Neural crest cell (in vitro differentiated cells): ENCODE measurements around the gene SULT6B1. TPM values are rescaled to one million over a fixed set of nuclear protein-coding genes. Genes with fewer than 3 reads are reported as not detected.

ENCODE experiments used
- DNase-seq: peaks from one replicate; pipeline ENCODE4 v3.0.0; 2021; ENCODE audit warnings: low read depth, mixed read lengths, low spot score
- H3K27ac Mint-ChIP-seq: one replicate; pipeline ENCODE4 v1.8.0; 2021; ENCODE audit warnings: mild to moderate bottlenecking, mixed read lengths; ENCODE audit not compliant: unreplicated experiment
- H3K27me3 Mint-ChIP-seq: 2 replicates; pipeline ENCODE4 v1.8.0; 2021; ENCODE audit warnings: low read depth, mild to moderate bottlenecking, mixed read lengths
- H3K36me3 Mint-ChIP-seq: 2 replicates; pipeline ENCODE4 v1.8.0; 2021; ENCODE audit warnings: low read depth, mild to moderate bottlenecking, mixed read lengths
- H3K4me1 Mint-ChIP-seq: 2 replicates; pipeline ENCODE4 v1.8.0; 2021; ENCODE audit warnings: mixed read lengths
- H3K4me3 Mint-ChIP-seq: one replicate; pipeline ENCODE4 v1.8.0; 2021; ENCODE audit warnings: mild to moderate bottlenecking, mixed read lengths
- H3K9me3 Mint-ChIP-seq: 2 replicates; pipeline ENCODE4 v1.8.0; 2021; ENCODE audit warnings: mixed read lengths
- total RNA-seq: library from RNA; stranded (reverse); gene quantifications from 2 replicates; pipeline ENCODE4 v1.2.1, GENCODE V29; 2021
- TF ChIP-seq, protein P1 (sequence below): fragments of 200-600 bp; sonication (generic); conservative IDR thresholded peaks from 2 replicates; pipeline ENCODE4 v1.5.0; 2021; ENCODE audit warnings: antibody characterized with exemption, mild to moderate bottlenecking

SULT6B1 gene
- total RNA-seq, 1 donor from 2014 or later: not detected

DNA sequence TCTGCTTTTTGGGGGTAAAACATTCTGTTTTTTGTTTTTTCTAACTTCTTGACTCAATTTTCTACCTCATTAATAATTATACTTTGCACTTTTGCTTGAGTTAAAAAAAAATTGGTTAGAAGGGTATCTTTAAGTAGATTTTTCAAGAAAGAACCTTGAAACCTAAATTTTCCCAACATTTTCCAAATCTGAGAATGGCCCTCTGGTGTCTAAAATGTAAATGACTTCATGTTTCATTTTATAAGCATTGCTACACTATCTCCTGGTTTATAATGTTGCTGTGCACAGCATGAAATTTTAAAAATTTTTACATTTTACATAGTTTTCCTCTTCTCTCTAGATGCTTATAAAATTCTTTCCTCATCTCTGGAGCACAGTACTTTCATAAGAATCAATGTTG is 45.9 kb downstream of the SULT6B1 start:
- Mint-ChIP-seq H3K4me1 (no peaks in the 10 kb centered on the region), H3K27me3 (no peaks in the 10 kb centered on the region), H3K9me3 (no peaks in the 10 kb centered on the region), H3K4me3 (no peak overlapping the region), H3K36me3 (peaks cover 6% of the 10 kb centered on the region), H3K27ac (no peak overlapping the region)
- no peak for DNase-seq
- TF ChIP-seq, protein P1, sequence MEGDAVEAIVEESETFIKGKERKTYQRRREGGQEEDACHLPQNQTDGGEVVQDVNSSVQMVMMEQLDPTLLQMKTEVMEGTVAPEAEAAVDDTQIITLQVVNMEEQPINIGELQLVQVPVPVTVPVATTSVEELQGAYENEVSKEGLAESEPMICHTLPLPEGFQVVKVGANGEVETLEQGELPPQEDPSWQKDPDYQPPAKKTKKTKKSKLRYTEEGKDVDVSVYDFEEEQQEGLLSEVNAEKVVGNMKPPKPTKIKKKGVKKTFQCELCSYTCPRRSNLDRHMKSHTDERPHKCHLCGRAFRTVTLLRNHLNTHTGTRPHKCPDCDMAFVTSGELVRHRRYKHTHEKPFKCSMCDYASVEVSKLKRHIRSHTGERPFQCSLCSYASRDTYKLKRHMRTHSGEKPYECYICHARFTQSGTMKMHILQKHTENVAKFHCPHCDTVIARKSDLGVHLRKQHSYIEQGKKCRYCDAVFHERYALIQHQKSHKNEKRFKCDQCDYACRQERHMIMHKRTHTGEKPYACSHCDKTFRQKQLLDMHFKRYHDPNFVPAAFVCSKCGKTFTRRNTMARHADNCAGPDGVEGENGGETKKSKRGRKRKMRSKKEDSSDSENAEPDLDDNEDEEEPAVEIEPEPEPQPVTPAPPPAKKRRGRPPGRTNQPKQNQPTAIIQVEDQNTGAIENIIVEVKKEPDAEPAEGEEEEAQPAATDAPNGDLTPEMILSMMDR: peak; percentile 35

DNA sequence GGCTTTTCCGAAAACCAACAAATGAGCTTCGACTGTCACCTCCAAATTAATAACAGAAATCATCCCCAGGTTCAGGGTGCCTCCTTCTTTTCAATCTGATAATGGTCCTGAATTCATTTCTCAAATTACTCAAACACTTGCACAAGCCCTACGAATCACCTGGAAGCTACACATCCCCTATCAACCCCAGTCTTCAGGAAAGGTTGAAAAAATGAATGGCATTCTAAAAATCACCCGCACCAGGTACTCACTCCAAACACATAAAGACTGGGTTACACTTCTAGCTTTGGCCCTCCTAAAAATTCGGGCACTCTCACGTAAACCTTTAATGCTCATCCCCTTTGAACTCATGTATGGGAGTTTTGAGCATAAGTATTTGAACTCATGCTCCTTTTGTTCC is 55.6 kb downstream of the SULT6B1 start:
- peaks cover 38% of the 10 kb centered on the region for H3K36me3 Mint-ChIP-seq
- H3K4me1 Mint-ChIP-seq: no peaks in the 10 kb centered on the region
- peaks cover 3% of the 10 kb centered on the region for H3K9me3 Mint-ChIP-seq
- H3K27me3 Mint-ChIP-seq: no peaks in the 10 kb centered on the region
- no peak overlapping the region for H3K4me3 Mint-ChIP-seq
- DNase-seq: no peak
- TF ChIP-seq, protein P1: no peak
- H3K27ac Mint-ChIP-seq: no peak overlapping the region

DNA sequence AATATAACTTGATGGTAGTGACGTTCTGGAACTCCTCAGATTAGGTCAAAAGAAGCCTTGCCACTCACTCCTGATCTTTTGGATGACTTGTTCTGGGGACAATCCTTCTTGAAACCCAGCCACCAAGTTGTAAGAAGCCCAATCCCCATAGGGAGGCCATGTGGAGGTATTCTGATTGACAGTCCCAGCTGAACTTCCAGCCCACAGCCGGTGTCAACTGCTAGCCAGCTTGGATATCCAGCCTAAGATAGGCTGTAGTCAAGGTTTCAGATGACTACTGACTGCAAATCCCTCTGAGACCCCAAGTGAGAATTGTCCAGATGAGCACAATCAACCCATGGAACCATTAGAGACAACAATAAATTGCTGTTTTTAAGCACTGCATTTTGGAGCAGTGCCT is 63.1 kb downstream of the SULT6B1 start:
- H3K9me3 Mint-ChIP-seq: peaks cover 3% of the 10 kb centered on the region
- TF ChIP-seq, protein P1: no peak
- H3K36me3 Mint-ChIP-seq: peaks cover 36% of the 10 kb centered on the region
- no peak for DNase-seq
- no peak overlapping the region for H3K4me3 Mint-ChIP-seq
- no peaks in the 10 kb centered on the region for H3K4me1 Mint-ChIP-seq
- no peak overlapping the region for H3K27ac Mint-ChIP-seq
- no peaks in the 10 kb centered on the region for H3K27me3 Mint-ChIP-seq

DNA sequence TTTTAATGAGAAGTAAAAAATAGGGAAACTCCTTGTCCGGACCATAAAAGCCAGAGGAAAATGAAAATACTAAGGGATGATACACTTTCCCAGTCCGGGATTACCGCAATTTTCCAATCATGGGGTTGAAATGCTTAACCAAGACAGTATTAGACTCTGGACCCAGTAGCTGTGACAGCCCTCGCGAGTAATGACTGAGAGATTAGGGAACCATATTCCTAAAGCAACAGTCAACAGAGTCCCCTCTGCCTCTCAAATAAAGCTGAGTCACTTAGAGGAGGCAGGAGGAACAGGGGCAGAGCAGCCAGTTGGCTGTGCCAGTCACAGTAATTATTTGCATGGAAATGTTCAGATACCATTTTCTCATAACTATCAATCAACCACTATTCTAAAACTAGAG is 69.3 kb downstream of the SULT6B1 start:
- Mint-ChIP-seq H3K9me3 (no peaks in the 10 kb centered on the region), H3K4me1 (no peaks in the 10 kb centered on the region), H3K36me3 (peaks cover 3% of the 10 kb centered on the region), H3K4me3 (no peak overlapping the region), H3K27me3 (no peaks in the 10 kb centered on the region), H3K27ac (peak overlapping the region; percentile 45)
- TF ChIP-seq, protein P1: no peak
- no peak for DNase-seq

Other genes with a start within 250 kb of the SULT6B1 start
- gene STRN, start 222.1 kb downstream of the SULT6B1 start, total RNA-seq: 26.4 and 27.2 TPM in 2 replicates
- gene HEATR5B, start 104.3 kb downstream of the SULT6B1 start, total RNA-seq: 17.7 and 19.0 TPM in 2 replicates
- 11.2 and 11.4 TPM in 2 replicates for gene GPATCH11, start 104.2 kb downstream of the SULT6B1 start, total RNA-seq
- 34.1 and 37.3 TPM in 2 replicates for gene EIF2AK2, start 31.7 kb downstream of the SULT6B1 start, total RNA-seq
- not detected in 2 replicates for gene CEBPZOS, start 7.8 kb upstream of the SULT6B1 start, total RNA-seq
- gene CEBPZ, start 42.9 kb upstream of the SULT6B1 start, total RNA-seq: 55.0 and 60.4 TPM in 2 replicates
- gene NDUFAF7, start 43.0 kb upstream of the SULT6B1 start, total RNA-seq: 21.9 and 25.1 TPM in 2 replicates
- gene PRKD3, start 136.2 kb upstream of the SULT6B1 start, total RNA-seq: 62.6 and 68.3 TPM in 2 replicates
- gene QPCT, start 156.0 kb upstream of the SULT6B1 start, total RNA-seq: not detected in 2 replicates